K562 (cell line): ENCODE results near the gene ZCCHC3. TPM values are rescaled to one million over a fixed set of nuclear protein-coding genes. Genes with fewer than 3 reads are reported as not detected.

Source experiments
- ATAC-seq: fragments of 200-7000 bp; cut with Tn5 transposase; 3 replicates; pipeline ENCODE4 v1.9.1; 2020; ENCODE audit warnings: moderate library complexity
- BruUV-seq: library from RNA; stranded (reverse); fragments of 400-500 nt; replicated peaks from 2 replicates; lab custom pipeline; 2021; lab: Mats Ljungman, UMichigan
- CTCF ChIA-PET: fragments of 300-600 bp; formaldehyde crosslinking; extraction: SDS; loops from one replicate; lab custom pipeline; 2021; ENCODE audit warnings: low intra/inter-chr PET ratio; lab: Yijun Ruan, JAX
- POLR2A ChIA-PET: fragments of 300-600, 350-650 bp; sonication (Branson Sonifier 250); formaldehyde crosslinking; extraction: SDS; loops from one replicate; lab custom pipeline; 2021; ENCODE audit warnings: antibody characterized with exemption, inconsistent platforms; lab: Yijun Ruan, JAX
- DNase-seq, 4 experiments: peaks; one replicate each; pipeline versions ENCODE4 v3.0.0 to v3.0.0-alpha.2; 2011 to 2018; ENCODE audit warnings: low spot score in 3 of 4, mixed read lengths in 3 of 4; ENCODE audit errors: extremely low read depth in 1 of 4
- FAIRE-seq: peaks from 2 replicates; lab custom pipeline; 2011; peaks lifted over from hg19 to GRCh38; lab: Jason Lieb, UNC
- H2AFZ ChIP-seq: 2 replicates; pipeline ENCODE4 v1.6.0; 2011; ENCODE audit warnings: low read depth, low read length, control low read depth, inconsistent platforms
- H3K27ac ChIP-seq: fragments of 200-600 bp; 3 replicates; pipeline ENCODE4 v1.8.0; 2011; ENCODE audit warnings: low read depth, mild to moderate bottlenecking, control low read depth, inconsistent platforms, low read length, moderate library complexity, mixed read lengths; ENCODE audit errors: extremely low read depth
- H3K27me3 ChIP-seq, 2 experiments: fragments of 300-600 bp in 1 of 2; 2 replicates in 1 of 2; 3 replicates in 1 of 2; pipeline versions ENCODE4 v1.6.0 to v1.8.0; 2011; ENCODE audit warnings: inconsistent platforms in 2 of 2, low read length in 2 of 2, mild to moderate bottlenecking in 1 of 2, mixed read lengths in 1 of 2, moderate library complexity in 1 of 2; ENCODE audit not compliant: control insufficient read depth in 2 of 2, insufficient read depth in 2 of 2
- H3K36me3 ChIP-seq: fragments of 300-600 bp; 3 replicates; pipeline ENCODE4 v1.8.0; 2011; ENCODE audit warnings: mild to moderate bottlenecking, low read length, inconsistent platforms; ENCODE audit not compliant: control insufficient read depth, insufficient read depth
- H3K4me1 ChIP-seq, 2 experiments: fragments of 200-600 bp in 1 of 2; replicated peaks in 1 of 2; 2 replicates in 1 of 2; 3 replicates in 1 of 2; pipeline versions ENCODE4 v1.5.1 to v1.8.0; 2011; ENCODE audit warnings: inconsistent platforms in 2 of 2, low read length in 2 of 2, mild to moderate bottlenecking in 1 of 2, mixed read lengths in 1 of 2, moderate library complexity in 1 of 2; ENCODE audit not compliant: control insufficient read depth in 2 of 2, insufficient read depth in 2 of 2
- H3K4me2 ChIP-seq: 2 replicates; pipeline ENCODE4 v1.6.1; 2011; ENCODE audit warnings: low read length, control low read depth, inconsistent platforms, mixed read lengths; ENCODE audit not compliant: insufficient read depth
- H3K4me3 ChIP-seq: fragments of 200-600 bp; sonication (generic), shearing (Covaris generic); 2 replicates; pipeline ENCODE4 v1.5.1; 2016; ENCODE audit warnings: control low read depth, inconsistent platforms
- H3K79me2 ChIP-seq: fragments of 200-600 bp; 3 replicates; pipeline ENCODE4 v1.8.0; 2011; ENCODE audit warnings: low read length, inconsistent platforms; ENCODE audit not compliant: control insufficient read depth, insufficient read depth
- H3K9ac ChIP-seq, 2 experiments: 2 replicates each; pipeline versions ENCODE4 v1.6.0 to v1.6.1; 2011; ENCODE audit warnings: low read depth in 2 of 2, low read length in 2 of 2, control low read depth in 1 of 2, inconsistent platforms in 1 of 2, mild to moderate bottlenecking in 1 of 2, mixed read lengths in 1 of 2; ENCODE audit not compliant: insufficient read depth in 1 of 2
- H3K9me1 ChIP-seq: one replicate; pipeline ENCODE4 v1.6.0; 2011; ENCODE audit warnings: inconsistent platforms, mild to moderate bottlenecking, low read length, moderate library complexity; ENCODE audit not compliant: control insufficient read depth, insufficient read depth
- H3K9me3 ChIP-seq: replicated peaks from 2 replicates; pipeline ENCODE4 v1.5.1; 2011; ENCODE audit warnings: low read depth, low read length, inconsistent platforms; ENCODE audit not compliant: control insufficient read depth, insufficient read depth
- H4K20me1 ChIP-seq: replicated peaks from 2 replicates; pipeline ENCODE4 v1.6.1; 2011; ENCODE audit warnings: low read length, inconsistent platforms, mixed read lengths; ENCODE audit not compliant: control insufficient read depth, insufficient read depth
- CBFB ChIP-seq: sonication (generic); formaldehyde crosslinking; IDR thresholded peaks from 2 replicates; pipeline ENCODE4 v1.4.0; 2020; ENCODE audit warnings: mild to moderate bottlenecking, missing genetic modification reagents
- CCNT2 ChIP-seq: IDR thresholded peaks from 2 replicates; pipeline ENCODE4 v1.6.1; 2011; ENCODE audit warnings: borderline replicate concordance, low read depth, mild to moderate bottlenecking, moderate library complexity, mixed read lengths, low read length; ENCODE audit not compliant: insufficient read length; ENCODE audit errors: extremely low read depth
- CREB3 ChIP-seq: fragments of 450-650 bp; conservative IDR thresholded peaks from 2 replicates; pipeline ENCODE4 v1.6.1; 2016; ENCODE audit warnings: missing genetic modification characterization, low read depth, mild to moderate bottlenecking, missing compliant biosample characterization, moderate library complexity
- CSDE1 ChIP-seq, 2 experiments: fragments of 450-650 bp; IDR thresholded peaks; 2 replicates each; pipeline ENCODE4 v1.6.1; 2016; ENCODE audit warnings: mild to moderate bottlenecking in 1 of 2
- HES1 ChIP-seq: fragments of 450-650 bp; IDR thresholded peaks from 2 replicates; pipeline ENCODE4 v1.6.1; 2016; ENCODE audit warnings: low read depth, mild to moderate bottlenecking, moderate library complexity
- KDM1A ChIP-seq, 2 experiments: fragments of 450-650 bp; IDR thresholded peaks; 2 replicates each; pipeline ENCODE4 v1.6.1; 2016; ENCODE audit warnings: mild to moderate bottlenecking in 2 of 2
- KLF13 ChIP-seq: fragments of 450-650 bp; IDR thresholded peaks from 2 replicates; pipeline ENCODE4 v1.6.1; 2016; ENCODE audit warnings: missing genetic modification characterization, low read depth, mild to moderate bottlenecking, missing compliant biosample characterization, moderate library complexity, borderline replicate concordance
- MCM2 ChIP-seq: fragments of 450-650 bp; IDR thresholded peaks from 2 replicates; pipeline ENCODE4 v1.6.1; 2017; ENCODE audit warnings: low read depth, mild to moderate bottlenecking
- MYNN ChIP-seq, 2 experiments: sonication (generic); formaldehyde crosslinking in 1 of 2; IDR thresholded peaks; 2 replicates each; pipeline versions ENCODE4 v1.5.0 to v1.6.1; 2016 to 2020; ENCODE audit warnings: antibody characterized with exemption in 1 of 2, missing genetic modification reagents in 1 of 2
- PHF8 ChIP-seq: fragments of 200-600 bp; sonication (generic); IDR thresholded peaks from 2 replicates; pipeline ENCODE4 v1.6.1; 2012; ENCODE audit warnings: mixed run types, mild to moderate bottlenecking, inconsistent platforms, low read length, moderate library complexity, borderline replicate concordance
- SUPT5H ChIP-seq: fragments of 450-650 bp; IDR thresholded peaks from 2 replicates; pipeline ENCODE4 v1.6.1; 2016
- TRIM25 ChIP-seq: fragments of 450-650 bp; IDR thresholded peaks from 2 replicates; pipeline ENCODE4 v1.7.0; 2016; ENCODE audit warnings: borderline replicate concordance
- ZNF121 ChIP-seq: sonication (generic); formaldehyde crosslinking; conservative IDR thresholded peaks from 2 replicates; pipeline ENCODE4 v1.8.0; 2022; ENCODE audit warnings: missing genetic modification reagents
- ZNF324 ChIP-seq: fragments of 250-450 bp; sonication (Bioruptor Pico); IDR thresholded peaks from 2 replicates; pipeline ENCODE4 v1.4.0; 2020; ENCODE audit warnings: mild to moderate bottlenecking
- ZNF778 ChIP-seq: fragments of 450-650 bp; formaldehyde crosslinking; IDR thresholded peaks from 2 replicates; pipeline ENCODE4 v1.4.0; 2020; ENCODE audit warnings: mild to moderate bottlenecking, moderate library complexity
- WGBS: fragments of 100-300 bp; shearing (Covaris generic); methylation state at CpG from one replicate; pipeline ENCODE4 v1.1.6; 2016; ENCODE audit warnings: low coverage, mixed read lengths; ENCODE audit not compliant: insufficient coverage; ENCODE audit errors: missing lambda C conversion rate; 5-methylcytosine and 5-hydroxymethylcytosine counted together
- in situ Hi-C: fragments of 300-500 bp; cut with MboI; formaldehyde crosslinking; loops from 4 replicates; pipeline ENCODE4 v1.15.0; 2018; ENCODE audit warnings: inconsistent platforms, mixed read lengths
- intact Hi-C: fragments of 100-400 bp; cut with micrococcal nuclease; formaldehyde crosslinking; loops from 2 replicates; pipeline ENCODE4 v1.14.2; 2022
- polyA plus RNA-seq, 8 experiments: library from polyadenylated mRNA; depleted of rRNA in 4 of 8; stranded (reverse) in 5 of 8; unstranded in 3 of 8; fragments of >200 nt; fragmentation: Nextera tagmentation in 2 of 8; fragmentation: Illumina TruSeq in 1 of 8; extraction: Ambion mirVana in 2 of 8; extraction: Trizol in 1 of 8; gene quantifications; 2 replicates each; pipeline versions ENCODE4 v1.2.1 to v1.2.3, GENCODE V29; 2011 to 2014; ENCODE audit warnings: inconsistent platforms in 1 of 8, missing spikeins in 1 of 8
- total RNA-seq, 7 experiments: library from RNA; depleted of rRNA in 6 of 7; stranded (reverse); fragments of >200 nt in 6 of 7; fragmentation: Illumina TruSeq in 2 of 7; extraction: Trizol in 2 of 7; gene quantifications; 2 replicates each; pipeline versions ENCODE4 v1.2.1 to v1.2.3, GENCODE V29; 2011 to 2021; ENCODE audit warnings: low replicate concordance in 1 of 7
- TF ChIP-seq, protein P1 (sequence below): sonication (generic); formaldehyde crosslinking; IDR thresholded peaks from 2 replicates; pipeline ENCODE4 v1.8.1; 2023; ENCODE audit warnings: mild to moderate bottlenecking, missing genetic modification reagents, moderate library complexity
- TF ChIP-seq, protein P2 (sequence below), 2 experiments: fragments of 450-650 bp in 1 of 2; sonication (generic) in 1 of 2; formaldehyde crosslinking; conservative IDR thresholded peaks; 2 replicates each; pipeline versions ENCODE4 v1.4.0 to v1.8.1; 2020 to 2022; ENCODE audit warnings: mild to moderate bottlenecking in 1 of 2, missing genetic modification reagents in 1 of 2

Gene ZCCHC3
- total and polyA plus RNA-seq, 9 of the 15 experiments (the other 6 are each of a cell fraction or from before 2014, with no cell fraction given), result 2.8 to 23.3 (median 16.5) TPM

DNA sequence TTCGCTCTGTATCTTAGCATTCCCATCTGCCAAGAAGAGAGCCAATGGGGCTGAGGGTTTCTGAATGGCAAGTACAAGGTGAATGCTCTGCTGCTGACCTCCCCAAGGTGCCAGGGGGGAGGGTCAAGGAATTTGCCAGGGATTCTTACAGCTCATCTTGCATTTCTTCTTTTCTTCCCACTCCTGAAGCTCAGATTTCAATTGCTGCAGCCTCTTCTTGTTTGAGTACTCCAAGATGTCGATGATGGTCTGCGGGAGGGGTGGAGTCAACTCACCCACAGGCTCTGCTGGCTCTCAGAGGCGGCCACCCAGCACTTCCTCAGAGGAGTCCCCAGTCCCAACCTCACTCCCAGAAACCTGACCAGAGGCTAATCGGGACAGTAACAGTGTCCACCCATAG, 19.2 kb upstream of the ZCCHC3 start:
- H3K4me1 ChIP-seq, result no peaks in the 10 kb centered on the region
- H3K36me3 ChIP-seq, result peaks cover 50% of the 10 kb centered on the region; the same call in 2 of the 3 replicates
- POLR2A ChIA-PET, result no interaction called here
- no peaks in the 10 kb centered on the region for H3K9me3 ChIP-seq
- in situ Hi-C loops, result no loop called here
- BruUV-seq, result no TSS peak
- H3K79me2 ChIP-seq, result no peaks in the 10 kb centered on the region
- H3K4me3 ChIP-seq, result no peak overlapping the region
- H2AFZ ChIP-seq, result no peak overlapping the region
- WGBS, result 96% methylated on average over 5 of the region's 5 CpGs
- TF ChIP-seq MCM2 (no peak), CBFB (CRISPR knock-in tag) (no peak), ZNF324 (CRISPR knock-in tag) (no peak), CREB3 (no peak), SUPT5H (no peak), CCNT2 (no peak), MYNN (IDR thresholded peaks at IDR 0.05) (no peak), MYNN (CRISPR knock-in tag; IDR thresholded peaks at IDR 0.05) (no peak), HES1 (no peak), PHF8 (no peak), TRIM25 (no peak), KDM1A (IDR thresholded peaks at IDR 0.05) (no peak), CSDE1 (IDR thresholded peaks at IDR 0.05) (no peak), ZNF778 (CRISPR knock-in tag) (no peak), ZNF121 (CRISPR knock-in tag) (no peak), KLF13 (tag) (no peak)
- TF ChIP-seq, protein P1, sequence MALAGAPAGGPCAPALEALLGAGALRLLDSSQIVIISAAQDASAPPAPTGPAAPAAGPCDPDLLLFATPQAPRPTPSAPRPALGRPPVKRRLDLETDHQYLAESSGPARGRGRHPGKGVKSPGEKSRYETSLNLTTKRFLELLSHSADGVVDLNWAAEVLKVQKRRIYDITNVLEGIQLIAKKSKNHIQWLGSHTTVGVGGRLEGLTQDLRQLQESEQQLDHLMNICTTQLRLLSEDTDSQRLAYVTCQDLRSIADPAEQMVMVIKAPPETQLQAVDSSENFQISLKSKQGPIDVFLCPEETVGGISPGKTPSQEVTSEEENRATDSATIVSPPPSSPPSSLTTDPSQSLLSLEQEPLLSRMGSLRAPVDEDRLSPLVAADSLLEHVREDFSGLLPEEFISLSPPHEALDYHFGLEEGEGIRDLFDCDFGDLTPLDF (CRISPR knock-in tag), result no peak
- TF ChIP-seq, protein P2, sequence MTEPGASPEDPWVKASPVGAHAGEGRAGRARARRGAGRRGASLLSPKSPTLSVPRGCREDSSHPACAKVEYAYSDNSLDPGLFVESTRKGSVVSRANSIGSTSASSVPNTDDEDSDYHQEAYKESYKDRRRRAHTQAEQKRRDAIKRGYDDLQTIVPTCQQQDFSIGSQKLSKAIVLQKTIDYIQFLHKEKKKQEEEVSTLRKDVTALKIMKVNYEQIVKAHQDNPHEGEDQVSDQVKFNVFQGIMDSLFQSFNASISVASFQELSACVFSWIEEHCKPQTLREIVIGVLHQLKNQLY (CRISPR knock-in tag; conservative IDR thresholded peaks at IDR 0.05), result no peak
- no peaks in the 10 kb centered on the region for H3K27me3 ChIP-seq
- H3K27ac ChIP-seq, result no peak overlapping the region
- intact Hi-C loops, result no loop called here
- H3K9me1 ChIP-seq, result no peaks in the 10 kb centered on the region
- DNase-seq, result no peak
- no peak overlapping the region for H3K4me2 ChIP-seq
- H3K9ac ChIP-seq, result no peak overlapping the region
- CTCF ChIA-PET, result no interaction called here
- no peak for FAIRE-seq
- no peaks in the 10 kb centered on the region for H4K20me1 ChIP-seq
- ATAC-seq, result no peak
